Measurements from ENCODE around the gene PBX3.

The PBX3 gene

GRCh38 chr9:126016579-126017290, 269.6 kb downstream of the PBX3 start:
- DNase-seq (ENCODE audit: low read depth), result no peak
- H3K4me3 ChIP-seq (ENCODE audit: low read depth, low read length), result no peak overlapping the region
- no peak for TF ChIP-seq CTCF (conservative IDR thresholded peaks at IDR 0.05; ENCODE audit: low read depth, low read length)
